Progenitor cell of endocrine pancreas (in vitro differentiated cells): ENCODE data around the gene TCEA2. TPM values are rescaled to one million over a fixed set of nuclear protein-coding genes. Genes with fewer than 3 reads are reported as not detected.

ENCODE experiments used
- DNase-seq: peaks from one replicate; pipeline ENCODE4 v3.0.0; 2021; ENCODE audit warnings: low spot score; ENCODE audit not compliant: unreplicated experiment
- H3K27ac Mint-ChIP-seq: 2 replicates; pipeline ENCODE4 v1.8.0; 2021; ENCODE audit warnings: mild to moderate bottlenecking, moderate library complexity, mixed read lengths
- H3K27me3 Mint-ChIP-seq: 2 replicates; pipeline ENCODE4 v1.8.0; 2021; ENCODE audit warnings: mixed read lengths
- H3K36me3 Mint-ChIP-seq: 2 replicates; pipeline ENCODE4 v1.8.0; 2022; ENCODE audit warnings: mixed read lengths; ENCODE audit not compliant: insufficient read depth
- H3K4me1 Mint-ChIP-seq: 2 replicates; pipeline ENCODE4 v1.8.0; 2021; ENCODE audit warnings: low read depth, mixed read lengths
- H3K4me3 Mint-ChIP-seq: 2 replicates; pipeline ENCODE4 v1.8.0; 2021; ENCODE audit warnings: low read depth, mild to moderate bottlenecking, moderate library complexity, mixed read lengths
- H3K9me3 Mint-ChIP-seq: 2 replicates; pipeline ENCODE4 v1.8.0; 2021; ENCODE audit warnings: low read depth, mixed read lengths
- CTCF ChIP-seq: fragments of 200-600 bp; sonication (generic); IDR thresholded peaks from one replicate; pipeline ENCODE4 v1.5.0; 2021; ENCODE audit warnings: antibody characterized with exemption, mild to moderate bottlenecking; ENCODE audit not compliant: unreplicated experiment
- total RNA-seq: library from RNA; stranded (reverse); gene quantifications from 2 replicates; pipeline ENCODE4 v1.2.1, GENCODE V29; 2021

The TCEA2 gene
- total RNA-seq, 1 donor from 2014 or later = 92.7 TPM

DNA sequence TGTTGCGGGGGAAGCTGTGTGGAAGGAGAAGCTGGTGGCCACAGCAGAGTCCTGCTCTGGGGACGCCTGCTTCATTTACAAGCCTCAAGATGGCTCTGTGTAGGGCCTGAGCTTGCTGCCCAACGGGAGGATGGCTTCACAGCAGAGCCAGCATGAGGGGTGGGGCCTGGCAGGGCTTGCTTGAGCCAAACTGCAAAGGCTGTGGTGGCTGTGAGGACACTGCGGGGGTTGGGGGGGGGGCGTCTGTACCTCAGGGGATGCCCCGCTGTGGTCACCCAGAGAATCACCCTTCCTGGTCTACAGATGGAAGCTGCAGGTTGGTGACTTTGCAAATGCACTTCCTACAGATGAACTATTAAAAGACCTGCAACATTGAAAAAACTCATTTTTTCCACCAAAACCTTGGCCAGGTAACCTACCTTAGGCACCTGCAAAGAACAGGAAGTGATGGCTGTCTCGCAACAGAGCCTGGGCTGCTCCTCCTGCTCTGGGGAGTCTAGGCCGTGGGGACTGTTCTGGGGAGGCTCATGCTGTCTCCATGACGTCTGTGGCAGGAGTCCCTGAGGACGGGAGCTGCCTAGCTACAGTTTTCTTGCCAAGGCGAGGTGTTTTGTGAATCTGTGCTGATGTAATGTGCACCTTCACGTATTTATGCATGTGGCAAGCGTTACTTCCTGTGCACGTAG is 37.0 kb downstream of the TCEA2 start:
- no peak overlapping the region for H3K4me3 Mint-ChIP-seq
- H3K27me3 Mint-ChIP-seq = peaks cover 31% of the 10 kb centered on the region
- peaks cover 10% of the 10 kb centered on the region for H3K4me1 Mint-ChIP-seq
- peaks cover 5% of the 10 kb centered on the region for H3K9me3 Mint-ChIP-seq
- no peak for TF ChIP-seq CTCF
- no peak for DNase-seq
- H3K27ac Mint-ChIP-seq = no peak overlapping the region
- peaks cover 2% of the 10 kb centered on the region for H3K36me3 Mint-ChIP-seq

- H3K36me3 Mint-ChIP-seq = peaks cover 2% of the 10 kb centered on the region
- H3K27ac Mint-ChIP-seq = no peak overlapping the region
- peaks cover 31% of the 10 kb centered on the region for H3K27me3 Mint-ChIP-seq
- peaks cover 10% of the 10 kb centered on the region for H3K4me1 Mint-ChIP-seq
- peaks cover 5% of the 10 kb centered on the region for H3K9me3 Mint-ChIP-seq
- no peak overlapping the region for H3K4me3 Mint-ChIP-seq
- TF ChIP-seq CTCF = no peak
- DNase-seq = no peak
These were observed 37.5 kb downstream of the TCEA2 start for GRCh38 chr20:64100566-64100888.

DNA sequence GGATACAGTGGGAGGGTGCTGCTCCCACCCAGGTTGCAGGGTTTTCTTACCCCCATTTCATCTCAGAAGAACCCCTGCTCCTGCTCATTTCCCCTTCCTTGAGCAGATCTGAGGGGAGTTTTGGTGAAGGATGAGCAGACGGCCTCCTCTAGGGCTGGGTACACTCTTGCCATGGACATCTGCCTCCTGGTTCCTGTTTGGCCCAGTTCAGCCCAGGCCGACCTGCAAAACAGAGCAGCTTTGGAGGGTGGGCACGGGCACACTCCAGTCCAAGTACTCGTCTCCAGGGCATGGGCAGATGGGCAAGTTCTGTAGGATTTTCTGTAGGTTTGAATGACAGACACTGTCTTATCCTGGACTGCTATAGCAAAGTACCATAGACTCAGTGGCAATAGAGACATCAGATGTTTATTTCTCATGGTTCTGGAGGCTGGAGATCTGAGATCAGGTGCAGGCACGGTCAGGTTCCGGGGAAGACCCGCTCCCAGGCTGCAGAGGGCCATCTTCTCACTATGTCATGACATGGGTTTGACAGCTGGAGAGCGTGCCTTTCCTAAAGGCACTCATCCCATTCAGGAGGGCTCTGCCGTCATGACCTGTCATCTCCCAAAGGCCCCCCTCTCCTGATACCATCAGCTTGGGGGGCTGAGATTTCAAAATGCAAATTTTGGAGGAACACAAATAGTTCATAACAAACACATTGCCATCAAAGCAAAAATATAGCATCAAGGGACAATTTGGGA is 38.1 kb downstream of the TCEA2 start:
- Mint-ChIP-seq H3K36me3 (peaks cover 2% of the 10 kb centered on the region), H3K4me3 (peak overlapping the region; percentile 24), H3K27me3 (peaks cover 36% of the 10 kb centered on the region), H3K9me3 (peaks cover 5% of the 10 kb centered on the region), H3K27ac (no peak overlapping the region), H3K4me1 (peaks cover 10% of the 10 kb centered on the region)
- no peak for DNase-seq
- TF ChIP-seq CTCF = no peak

DNA sequence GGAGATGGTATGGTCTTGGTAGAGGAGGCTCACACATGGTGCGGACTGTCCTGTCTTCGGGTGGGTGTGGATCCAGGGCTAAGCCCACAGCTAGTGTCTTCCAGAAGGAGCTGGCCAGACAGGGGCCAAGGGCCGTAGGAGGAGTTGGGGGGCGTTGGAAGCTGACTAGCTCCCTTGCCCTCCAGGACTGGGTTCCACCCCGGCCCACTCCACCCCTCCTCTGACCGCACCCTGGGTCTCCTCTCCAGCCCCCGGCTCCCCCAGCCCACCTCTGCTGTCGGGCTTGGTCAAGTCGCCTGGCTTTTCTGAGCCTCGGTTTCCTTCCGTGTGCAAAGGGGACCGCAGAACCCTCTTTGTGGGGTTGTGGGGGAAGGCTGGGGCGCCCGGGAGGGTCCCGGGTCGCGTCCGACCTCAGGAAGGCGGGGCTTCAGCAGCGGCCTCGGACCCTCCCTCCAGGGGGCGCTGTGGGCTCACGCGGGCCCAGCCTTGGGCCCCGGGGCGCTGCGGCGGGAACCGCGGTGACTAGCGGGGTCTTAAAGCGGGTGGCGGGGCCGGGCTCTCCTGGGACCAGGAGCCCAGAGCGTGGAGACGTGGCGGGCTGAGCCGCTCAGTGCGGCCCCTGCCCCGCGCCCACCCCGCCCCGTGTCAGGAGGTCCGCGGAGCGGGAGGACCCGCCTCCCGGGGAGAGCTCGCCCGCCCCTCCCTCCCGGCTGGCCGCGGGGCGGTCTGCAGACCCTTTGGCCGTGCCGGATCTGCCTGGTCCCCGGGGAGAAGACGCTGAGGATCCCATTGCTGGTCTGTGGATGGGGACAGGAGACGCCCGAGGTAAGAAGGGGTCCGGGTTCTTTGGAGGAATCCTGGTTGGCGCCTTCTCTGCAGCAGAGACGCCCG is 39.0 kb downstream of the TCEA2 start:
- no peaks in the 10 kb centered on the region for H3K36me3 Mint-ChIP-seq

More for the DNA sequence above, 39.0 kb downstream of the TCEA2 start:
- H3K4me1 Mint-ChIP-seq = peaks cover 10% of the 10 kb centered on the region
- H3K9me3 Mint-ChIP-seq = peaks cover under 1% of the 10 kb centered on the region
- peak; percentile 64 for DNase-seq
- H3K4me3 Mint-ChIP-seq = peak overlapping the region; percentile 68
- H3K27me3 Mint-ChIP-seq = peaks cover 41% of the 10 kb centered on the region
- H3K27ac Mint-ChIP-seq = no peak overlapping the region
- peak; percentile 89 for TF ChIP-seq CTCF
